Esophagus muscularis mucosa (tissue), 4 donors: ENCODE data around the gene NNT. TPM values are rescaled to one million over a fixed set of nuclear protein-coding genes. Genes with fewer than 3 reads are reported as not detected.

Source experiments
- DNase-seq: peaks from one replicate; pipeline ENCODE4 v3.0.0-alpha.2; 2017; ENCODE audit errors: extremely low spot score
- H3K27ac ChIP-seq, 4 donors: fragments of 200-600 bp; sonication (generic); replicated peaks in 1 of 4; 1 replicate in 3 of 4; 2 replicates in 1 of 4; pipeline ENCODE4 v1.5.1; 2016 to 2019; ENCODE audit warnings: mild to moderate bottlenecking in 1 of 4
- H3K27me3 ChIP-seq, 4 donors: fragments of 200-600 bp; sonication (generic); one replicate each; pipeline versions ENCODE4 v1.5.1 to v1.6.0; 2016 to 2019
- H3K36me3 ChIP-seq, 4 donors: fragments of 200-600 bp; sonication (generic); one replicate each; pipeline ENCODE4 v1.5.1; 2016 to 2019
- H3K4me1 ChIP-seq, 4 donors: fragments of 200-600 bp; sonication (generic); one replicate each; pipeline ENCODE4 v1.5.1; 2016 to 2019
- H3K4me3 ChIP-seq, 4 donors: fragments of 200-600 bp; sonication (generic); 1 replicate in 2 of 4; 2 replicates in 2 of 4; pipeline ENCODE4 v1.5.1; 2016 to 2019; ENCODE audit warnings: mild to moderate bottlenecking in 4 of 4, moderate library complexity in 1 of 4
- H3K9me3 ChIP-seq, 4 donors: fragments of 200-600 bp; sonication (generic); 1 replicate in 3 of 4; 2 replicates in 1 of 4; pipeline ENCODE4 v1.5.1; 2016 to 2019
- EP300 ChIP-seq: sonication (generic); formaldehyde crosslinking; IDR thresholded peaks from one replicate; pipeline ENCODE4 v1.6.1; 2017; ENCODE audit warnings: antibody characterized with exemption
- POLR2A ChIP-seq: fragments of 450-650 bp; IDR thresholded peaks from one replicate; pipeline ENCODE4 v1.6.1; 2017; ENCODE audit warnings: antibody characterized with exemption, moderate library complexity, mild to moderate bottlenecking, low read depth
- POLR2AphosphoS5 ChIP-seq, 2 donors: sonication (generic); formaldehyde crosslinking; IDR thresholded peaks; one replicate each; pipeline ENCODE4 v1.6.1; 2017; ENCODE audit warnings: antibody characterized with exemption in 2 of 2
- WGBS: methylation state at CpG from one replicate; pipeline ENCODE4 v1.1.5; 2018; 5-methylcytosine and 5-hydroxymethylcytosine counted together
- intact Hi-C: fragments of 100-400 bp; cut with DNase I; formaldehyde crosslinking; loops from one replicate; pipeline ENCODE4 v1.15.1; 2023
- total RNA-seq, 4 donors: library from RNA; depleted of rRNA; stranded (reverse); fragments of >200 nt; gene quantifications; one replicate each; pipeline versions ENCODE4 v1.1.0 to v1.2.1, GENCODE V29; 2016
- TF ChIP-seq, protein P1 (sequence below), 3 experiments: fragments of 200-600 bp in 2 of 3; fragments of 450-650 bp in 1 of 3; sonication (generic) in 2 of 3; IDR thresholded peaks; one replicate each; pipeline ENCODE4 v1.5.1; 2017 to 2019; ENCODE audit warnings: antibody characterized with exemption in 3 of 3, mild to moderate bottlenecking in 2 of 3, moderate library complexity in 1 of 3

Gene NNT
- total RNA-seq, 4 donors from 2014 or later = 49.0 to 90.1 (median 70.3) TPM

- Histone ChIP-seq H3K27ac (no peak overlapping the region), H3K4me3 (no peak overlapping the region), H3K27me3 (no peaks in the 10 kb centered on the region), H3K9me3 (no peaks in the 10 kb centered on the region), H3K4me1 (peaks cover 11 to 19% (median 13%) of the 10 kb centered on the region in 4 donors), H3K36me3 (peaks cover 7 to 28% (median 13%) of the 10 kb centered on the region in 4 donors)
- no peak for DNase-seq
- intact Hi-C loops = no loop called here
- 71% methylated on average over 2 of the region's 2 CpGs for WGBS
- TF ChIP-seq, protein P1, sequence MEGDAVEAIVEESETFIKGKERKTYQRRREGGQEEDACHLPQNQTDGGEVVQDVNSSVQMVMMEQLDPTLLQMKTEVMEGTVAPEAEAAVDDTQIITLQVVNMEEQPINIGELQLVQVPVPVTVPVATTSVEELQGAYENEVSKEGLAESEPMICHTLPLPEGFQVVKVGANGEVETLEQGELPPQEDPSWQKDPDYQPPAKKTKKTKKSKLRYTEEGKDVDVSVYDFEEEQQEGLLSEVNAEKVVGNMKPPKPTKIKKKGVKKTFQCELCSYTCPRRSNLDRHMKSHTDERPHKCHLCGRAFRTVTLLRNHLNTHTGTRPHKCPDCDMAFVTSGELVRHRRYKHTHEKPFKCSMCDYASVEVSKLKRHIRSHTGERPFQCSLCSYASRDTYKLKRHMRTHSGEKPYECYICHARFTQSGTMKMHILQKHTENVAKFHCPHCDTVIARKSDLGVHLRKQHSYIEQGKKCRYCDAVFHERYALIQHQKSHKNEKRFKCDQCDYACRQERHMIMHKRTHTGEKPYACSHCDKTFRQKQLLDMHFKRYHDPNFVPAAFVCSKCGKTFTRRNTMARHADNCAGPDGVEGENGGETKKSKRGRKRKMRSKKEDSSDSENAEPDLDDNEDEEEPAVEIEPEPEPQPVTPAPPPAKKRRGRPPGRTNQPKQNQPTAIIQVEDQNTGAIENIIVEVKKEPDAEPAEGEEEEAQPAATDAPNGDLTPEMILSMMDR (IDR thresholded peaks at IDR 0.05) = peak in 2 of 3 experiments; percentile 27 to 40
- TF ChIP-seq POLR2AphosphoS5 (IDR thresholded peaks at IDR 0.05) (peak in 1 of 2 donors; percentile 30), EP300 (no peak)
These were observed 24.0 kb downstream of the NNT start for GRCh38 chr5:43627028-43627427.

- TF ChIP-seq, protein P1 (IDR thresholded peaks at IDR 0.05) = peak; percentile 55 to 74 (median 62)
- no peak for TF ChIP-seq POLR2A
- peak; percentile 16 to 18 for TF ChIP-seq POLR2AphosphoS5 (IDR thresholded peaks at IDR 0.05)
- intact Hi-C loops = loop anchor here (10.0 kb wide), 1 partner anchor 1143 kb away; no protein-coding TSS in a partner anchor
These were observed 28.4 kb downstream of the NNT start for GRCh38 chr5:43631182-43631910.

GRCh38 chr5:43634621-43635020, 31.6 kb downstream of the NNT start:
- 87% methylated on average over 2 of the region's 2 CpGs for WGBS
- no peaks in the 10 kb centered on the region for H3K9me3 ChIP-seq
- TF ChIP-seq, protein P1 (IDR thresholded peaks at IDR 0.05) = no peak
- TF ChIP-seq EP300 = no peak
- TF ChIP-seq POLR2AphosphoS5 (IDR thresholded peaks at IDR 0.05) = no peak
- no peak for TF ChIP-seq POLR2A
- H3K4me3 ChIP-seq = no peak overlapping the region
- peaks cover 0 to 23% (median 8%) of the 10 kb centered on the region in 4 donors for H3K36me3 ChIP-seq
- no peak for DNase-seq
- peaks cover 34 to 54% (median 41%) of the 10 kb centered on the region in 4 donors for H3K4me1 ChIP-seq
- H3K27me3 ChIP-seq = no peaks in the 10 kb centered on the region
- no peak overlapping the region for H3K27ac ChIP-seq
- intact Hi-C loops = loop anchor here (10.0 kb wide), 1 partner anchor 1140 kb away; no protein-coding TSS in a partner anchor

More at GRCh38 chr5:43631182-43631910, 28.4 kb downstream of the NNT start:
- no peak overlapping the region for H3K4me3 ChIP-seq
- no peaks in the 10 kb centered on the region for H3K9me3 ChIP-seq
- no peaks in the 10 kb centered on the region for H3K27me3 ChIP-seq
- no peak for DNase-seq
- WGBS = 40% methylated on average over 5 of the region's 5 CpGs
- H3K4me1 ChIP-seq = peaks cover 26 to 37% (median 30%) of the 10 kb centered on the region in 4 donors
- H3K36me3 ChIP-seq = peaks cover 7 to 40% (median 20%) of the 10 kb centered on the region in 4 donors
- peak overlapping the region in 3 of 4 donors; percentile 16 to 40 (median 36) for H3K27ac ChIP-seq

DNA sequence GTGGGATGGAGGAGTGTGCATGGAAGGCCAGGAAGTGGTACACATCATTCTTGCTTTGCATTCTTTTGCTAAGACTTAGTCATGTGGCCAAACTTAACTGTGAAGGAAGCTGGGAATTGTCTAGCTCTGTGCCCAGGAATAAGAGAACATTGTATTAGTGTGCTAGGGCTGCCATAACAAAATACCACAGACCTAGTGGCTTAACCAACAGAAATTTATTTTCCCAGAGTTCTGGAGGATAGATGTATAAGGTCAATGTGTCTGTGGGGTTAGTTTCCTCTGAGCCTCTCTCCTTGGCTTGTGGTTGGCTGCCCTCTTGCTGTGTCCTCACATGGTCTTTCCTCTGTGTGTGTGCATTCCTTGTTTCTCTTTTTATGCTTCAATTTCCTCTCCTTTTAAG, 32.4 kb downstream of the NNT start:
- Histone ChIP-seq H3K36me3 (peaks cover 0 to 20% (median 7%) of the 10 kb centered on the region in 4 donors), H3K4me1 (peaks cover 41 to 62% (median 45%) of the 10 kb centered on the region in 4 donors), H3K9me3 (no peaks in the 10 kb centered on the region), H3K4me3 (no peak overlapping the region), H3K27ac (peak overlapping the region in 1 of 4 donors; percentile 28), H3K27me3 (no peaks in the 10 kb centered on the region)
- TF ChIP-seq EP300 = no peak
- no peak for TF ChIP-seq POLR2A
- TF ChIP-seq, protein P1 (IDR thresholded peaks at IDR 0.05) = no peak
- DNase-seq = no peak
- intact Hi-C loops = loop anchor here (10.0 kb wide), 1 partner anchor 1139 kb away; no protein-coding TSS in a partner anchor
